Vagina (tissue), 2 donors: ENCODE measurements around the gene RPUSD2.

Source experiments
- POLR2A ChIP-seq, 2 donors: fragments of 450-650 bp; IDR thresholded peaks; one replicate each; pipeline ENCODE4 v1.6.1; 2017; ENCODE audit warnings: antibody characterized with exemption in 2 of 2, mild to moderate bottlenecking in 2 of 2, moderate library complexity in 2 of 2
- POLR2AphosphoS5 ChIP-seq, 2 donors: sonication (generic); formaldehyde crosslinking; IDR thresholded peaks; one replicate each; pipeline ENCODE4 v1.9.0; 2017; ENCODE audit warnings: antibody characterized with exemption in 2 of 2, mild to moderate bottlenecking in 2 of 2, low read depth in 1 of 2; ENCODE audit not compliant: insufficient read depth in 1 of 2
- TF ChIP-seq, protein P1 (sequence below), 3 experiments: fragments of 450-650 bp in 2 of 3; fragments of 200-600 bp in 1 of 3; sonication (generic) in 1 of 3; IDR thresholded peaks; one replicate each; pipeline ENCODE4 v1.5.1; 2017 to 2019; ENCODE audit warnings: antibody characterized with exemption in 3 of 3, mild to moderate bottlenecking in 2 of 3, moderate library complexity in 2 of 3

DNA sequence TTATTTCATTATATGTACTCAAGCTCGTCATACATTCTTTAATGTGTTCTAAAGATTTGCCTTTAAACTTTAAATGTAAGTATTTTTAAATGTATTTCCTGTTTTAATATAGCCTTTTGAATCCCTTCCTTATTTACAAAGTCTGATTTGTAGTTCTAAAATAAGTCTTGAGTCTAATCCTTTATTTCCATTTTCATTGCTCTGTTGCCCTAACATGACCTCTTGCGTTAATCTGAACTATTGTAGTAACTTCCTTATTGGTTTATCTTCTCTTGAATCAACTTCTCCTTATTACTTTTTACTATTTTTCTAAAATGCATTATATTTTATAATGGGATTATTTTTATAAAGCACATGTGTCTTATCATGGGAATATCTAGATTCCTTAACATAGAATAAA, 48.9 kb downstream of the RPUSD2 start:
- no peak for TF ChIP-seq POLR2A (IDR thresholded peaks at IDR 0.05)
- TF ChIP-seq, protein P1, sequence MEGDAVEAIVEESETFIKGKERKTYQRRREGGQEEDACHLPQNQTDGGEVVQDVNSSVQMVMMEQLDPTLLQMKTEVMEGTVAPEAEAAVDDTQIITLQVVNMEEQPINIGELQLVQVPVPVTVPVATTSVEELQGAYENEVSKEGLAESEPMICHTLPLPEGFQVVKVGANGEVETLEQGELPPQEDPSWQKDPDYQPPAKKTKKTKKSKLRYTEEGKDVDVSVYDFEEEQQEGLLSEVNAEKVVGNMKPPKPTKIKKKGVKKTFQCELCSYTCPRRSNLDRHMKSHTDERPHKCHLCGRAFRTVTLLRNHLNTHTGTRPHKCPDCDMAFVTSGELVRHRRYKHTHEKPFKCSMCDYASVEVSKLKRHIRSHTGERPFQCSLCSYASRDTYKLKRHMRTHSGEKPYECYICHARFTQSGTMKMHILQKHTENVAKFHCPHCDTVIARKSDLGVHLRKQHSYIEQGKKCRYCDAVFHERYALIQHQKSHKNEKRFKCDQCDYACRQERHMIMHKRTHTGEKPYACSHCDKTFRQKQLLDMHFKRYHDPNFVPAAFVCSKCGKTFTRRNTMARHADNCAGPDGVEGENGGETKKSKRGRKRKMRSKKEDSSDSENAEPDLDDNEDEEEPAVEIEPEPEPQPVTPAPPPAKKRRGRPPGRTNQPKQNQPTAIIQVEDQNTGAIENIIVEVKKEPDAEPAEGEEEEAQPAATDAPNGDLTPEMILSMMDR (IDR thresholded peaks at IDR 0.05) = no peak
- TF ChIP-seq POLR2AphosphoS5 (IDR thresholded peaks at IDR 0.05; ENCODE audit: insufficient read depth in 1 of 2, low read depth in 1 of 2) = no peak
